Karpas-422 (cell line): ENCODE measurements around the gene GALNT12. TPM values are rescaled to one million over a fixed set of nuclear protein-coding genes. Genes with fewer than 3 reads are reported as not detected.

Experiments used
- DNase-seq: peaks from one replicate; pipeline ENCODE4 v3.0.0-alpha.2; 2015
- H2AFZ ChIP-seq: fragments of 200-600 bp; sonication (generic); 2 replicates; pipeline ENCODE4 v1.6.1; 2014; ENCODE audit warnings: antibody characterized with exemption, low read length, mixed read lengths
- H3K27ac ChIP-seq: fragments of 200-600 bp; sonication (generic); 2 replicates; pipeline ENCODE4 v1.5.1; 2014; ENCODE audit warnings: mild to moderate bottlenecking, low read length, moderate library complexity
- H3K27me3 ChIP-seq: fragments of 200-600 bp; sonication (generic); 2 replicates; pipeline ENCODE4 v1.6.1; 2014; ENCODE audit warnings: low read length, mixed read lengths
- H3K36me3 ChIP-seq: fragments of 200-600 bp; sonication (generic); 2 replicates; pipeline ENCODE4 v1.6.1; 2014; ENCODE audit warnings: low read length, mixed read lengths; ENCODE audit not compliant: insufficient read depth
- H3K4me1 ChIP-seq: fragments of 200-600 bp; sonication (generic); 2 replicates; pipeline ENCODE4 v1.6.1; 2014; ENCODE audit warnings: mild to moderate bottlenecking, low read length, mixed read lengths
- H3K4me2 ChIP-seq: fragments of 200-600 bp; sonication (generic); 2 replicates; pipeline ENCODE4 v1.6.1; 2014; ENCODE audit warnings: low read length, low read depth, mild to moderate bottlenecking; ENCODE audit not compliant: poor library complexity, severe bottlenecking
- H3K4me3 ChIP-seq: fragments of 200-600 bp; sonication (generic); 2 replicates; pipeline ENCODE4 v1.5.1; 2014; ENCODE audit warnings: mild to moderate bottlenecking, antibody characterized with exemption, low read length, mixed read lengths
- H3K79me2 ChIP-seq: fragments of 200-600 bp; sonication (generic); 2 replicates; pipeline ENCODE4 v1.6.1; 2014; ENCODE audit warnings: mild to moderate bottlenecking, low read length, mixed read lengths
- H3K9ac ChIP-seq: fragments of 200-600 bp; sonication (generic); 2 replicates; pipeline ENCODE4 v1.6.0; 2014; ENCODE audit warnings: low read length
- H3K9me2 ChIP-seq: fragments of 200-600 bp; sonication (generic), shearing (Covaris generic); replicated peaks from 2 replicates; pipeline ENCODE4 v1.6.0; 2014; ENCODE audit warnings: mild to moderate bottlenecking, low read length, moderate library complexity; ENCODE audit not compliant: insufficient read depth
- H3K9me3 ChIP-seq: fragments of 300-700, 200-600 bp; sonication (generic); 2 replicates; pipeline ENCODE4 v1.6.1; 2014; ENCODE audit warnings: low read length, mixed read lengths
- H4K20me1 ChIP-seq: fragments of 200-600 bp; sonication (generic); 2 replicates; pipeline ENCODE4 v1.6.1; 2014; ENCODE audit warnings: mild to moderate bottlenecking, antibody characterized with exemption, low read length, low read depth; ENCODE audit not compliant: insufficient read depth
- total RNA-seq: library from RNA; depleted of rRNA; stranded (reverse); fragments of >200 nt; shearing (Covaris generic); gene quantifications from 2 replicates; pipeline ENCODE4 v1.2.3, GENCODE V29; 2014; ENCODE audit warnings: low replicate concordance

The GALNT12 gene
- total RNA-seq, 1 experiment from 2014 or later: 14.9 TPM

GRCh38 chr9:98865284-98865875, 57.9 kb downstream of the GALNT12 start:
- no peaks in the 10 kb centered on the region for H3K36me3 ChIP-seq
- H3K27ac ChIP-seq: no peak overlapping the region
- no peak overlapping the region for H3K4me3 ChIP-seq
- H2AFZ ChIP-seq: no peak overlapping the region
- no peak overlapping the region for H3K4me2 ChIP-seq
- H3K4me1 ChIP-seq: peaks cover 17% of the 10 kb centered on the region
- H3K9me3 ChIP-seq: no peaks in the 10 kb centered on the region
- no peaks in the 10 kb centered on the region for H3K79me2 ChIP-seq
- H3K9ac ChIP-seq: no peak overlapping the region
- 0 out of 2 replicates have a peak, but pooled peaks cover 2% of the 10 kb centered on the region for H3K27me3 ChIP-seq
- H3K9me2 ChIP-seq: no peaks in the 10 kb centered on the region
- DNase-seq: no peak
- no peaks in the 10 kb centered on the region for H4K20me1 ChIP-seq

GRCh38 chr9:98866435-98867102, 59.1 kb downstream of the GALNT12 start:
- Histone ChIP-seq H3K9me3 (no peaks in the 10 kb centered on the region), H3K9ac (no peak overlapping the region), H3K79me2 (no peaks in the 10 kb centered on the region), H3K27me3 (0 out of 2 replicates have a peak, but pooled peaks cover 2% of the 10 kb centered on the region), H3K36me3 (no peaks in the 10 kb centered on the region), H4K20me1 (no peaks in the 10 kb centered on the region), H3K27ac (no peak overlapping the region), H3K9me2 (no peaks in the 10 kb centered on the region), H3K4me1 (peaks cover 17% of the 10 kb centered on the region), H3K4me2 (no peak overlapping the region), H3K4me3 (no peak overlapping the region), H2AFZ (no peak overlapping the region)
- no peak for DNase-seq

- no peak overlapping the region for H3K4me3 ChIP-seq
- no peak overlapping the region for H2AFZ ChIP-seq
- no peaks in the 10 kb centered on the region for H4K20me1 ChIP-seq
- DNase-seq: no peak
- no peak overlapping the region for H3K4me2 ChIP-seq
- H3K4me1 ChIP-seq: peaks cover 17% of the 10 kb centered on the region
- H3K9ac ChIP-seq: no peak overlapping the region
- no peaks in the 10 kb centered on the region for H3K9me2 ChIP-seq
- no peaks in the 10 kb centered on the region for H3K9me3 ChIP-seq
- H3K79me2 ChIP-seq: no peaks in the 10 kb centered on the region
- no peak overlapping the region for H3K27ac ChIP-seq
- H3K36me3 ChIP-seq: no peaks in the 10 kb centered on the region
- 0 out of 2 replicates have a peak, but pooled peaks cover 2% of the 10 kb centered on the region for H3K27me3 ChIP-seq
These were observed 59.6 kb downstream of the GALNT12 start for GRCh38 chr9:98867103-98867428.

- Histone ChIP-seq H3K9me2 (no peaks in the 10 kb centered on the region), H3K27ac (no peak overlapping the region), H3K4me1 (peaks cover 17% of the 10 kb centered on the region), H3K79me2 (no peaks in the 10 kb centered on the region), H3K4me2 (no peak overlapping the region), H3K9me3 (no peaks in the 10 kb centered on the region), H3K36me3 (no peaks in the 10 kb centered on the region), H3K4me3 (no peak overlapping the region), H4K20me1 (no peaks in the 10 kb centered on the region), H3K9ac (no peak overlapping the region; the same call in 1 of the 2 replicates), H3K27me3 (0 out of 2 replicates have a peak, but pooled peaks cover 2% of the 10 kb centered on the region), H2AFZ (peak overlapping the region; percentile 34; the same call in 1 of the 2 replicates)
- DNase-seq: peak; percentile 52
These were observed 60.1 kb downstream of the GALNT12 start for GRCh38 chr9:98867429-98868168.

GRCh38 chr9:98869078-98869745, 61.7 kb downstream of the GALNT12 start:
- H3K4me1 ChIP-seq: peaks cover 17% of the 10 kb centered on the region
- no peaks in the 10 kb centered on the region for H3K36me3 ChIP-seq
- H3K9me3 ChIP-seq: no peaks in the 10 kb centered on the region
- H3K9me2 ChIP-seq: no peaks in the 10 kb centered on the region
- no peak overlapping the region for H3K27ac ChIP-seq
- H3K27me3 ChIP-seq: no peaks in the 10 kb centered on the region
- no peaks in the 10 kb centered on the region for H4K20me1 ChIP-seq
- no peaks in the 10 kb centered on the region for H3K79me2 ChIP-seq
- no peak overlapping the region for H3K9ac ChIP-seq
- no peak overlapping the region for H2AFZ ChIP-seq
- H3K4me3 ChIP-seq: no peak overlapping the region
- H3K4me2 ChIP-seq: no peak overlapping the region
- DNase-seq: no peak

- H3K79me2 ChIP-seq: no peaks in the 10 kb centered on the region
- no peaks in the 10 kb centered on the region for H3K27me3 ChIP-seq
- H3K9me3 ChIP-seq: no peaks in the 10 kb centered on the region
- no peak overlapping the region for H3K4me2 ChIP-seq
- H3K4me3 ChIP-seq: no peak overlapping the region
- H3K27ac ChIP-seq: no peak overlapping the region
- H4K20me1 ChIP-seq: no peaks in the 10 kb centered on the region
- H3K9me2 ChIP-seq: no peaks in the 10 kb centered on the region
- H2AFZ ChIP-seq: no peak overlapping the region
- H3K4me1 ChIP-seq: peaks cover 17% of the 10 kb centered on the region
- no peaks in the 10 kb centered on the region for H3K36me3 ChIP-seq
- H3K9ac ChIP-seq: no peak overlapping the region
- no peak for DNase-seq
These were observed 62.4 kb downstream of the GALNT12 start for GRCh38 chr9:98869866-98870265.

- no peak overlapping the region for H3K9ac ChIP-seq
- no peak overlapping the region for H3K27ac ChIP-seq
- peaks cover 17% of the 10 kb centered on the region for H3K4me1 ChIP-seq
- H3K9me3 ChIP-seq: no peaks in the 10 kb centered on the region
- no peaks in the 10 kb centered on the region for H3K9me2 ChIP-seq
- no peak overlapping the region for H3K4me3 ChIP-seq
- H3K27me3 ChIP-seq: no peaks in the 10 kb centered on the region
- no peak overlapping the region for H2AFZ ChIP-seq
- H3K79me2 ChIP-seq: no peaks in the 10 kb centered on the region
- no peaks in the 10 kb centered on the region for H3K36me3 ChIP-seq
- DNase-seq: no peak
- H3K4me2 ChIP-seq: no peak overlapping the region
- H4K20me1 ChIP-seq: no peaks in the 10 kb centered on the region
These were observed 63.5 kb downstream of the GALNT12 start for GRCh38 chr9:98870782-98871557.
